Activated naive CD4-positive, alpha-beta T cell treated with anti-CD3 and anti-CD28 coated beads, Interleukin-2, amount 50 U/mL, for 72 hours (primary cell): ENCODE results near the gene TFEB. TPM values are rescaled to one million over a fixed set of nuclear protein-coding genes. Genes with fewer than 3 reads are reported as not detected.
A peak's percentile ranks its signal among the peaks of the same experiment; 100 is the strongest.
"Not testable (repeated sequence)": the region's sequence is repeated elsewhere in the genome, so short reads cannot be mapped to it uniquely, and the experiment has no call there.

Source experiments
- ATAC-seq, 2 donors: fragments of 150-1000 bp; cut with Tn5 transposase; 2 replicates each; pipeline ENCODE4 v1.10.0; 2021; ENCODE audit warnings: mild to moderate bottlenecking in 2 of 2, moderate library complexity in 2 of 2
- DNase-seq, 2 donors: peaks; one replicate each; pipeline ENCODE4 v3.0.0; 2021 to 2022; ENCODE audit warnings: low spot score in 2 of 2
- H3K27ac Mint-ChIP-seq, 2 donors: one replicate each; pipeline ENCODE4 v1.8.0; 2022; ENCODE audit warnings: mild to moderate bottlenecking in 2 of 2, mixed read lengths in 2 of 2
- H3K36me3 Mint-ChIP-seq, 2 donors: one replicate each; pipeline ENCODE4 v1.8.0; 2022; ENCODE audit warnings: mixed read lengths in 2 of 2
- H3K9me3 Mint-ChIP-seq, 2 donors: one replicate each; pipeline ENCODE4 v1.8.0; 2022; ENCODE audit warnings: mixed read lengths in 2 of 2
- total RNA-seq, 2 donors: library from RNA; stranded (reverse); gene quantifications; one replicate each; pipeline ENCODE4 v1.2.3, GENCODE V29; 2022

Gene TFEB
- total RNA-seq, 2 donors from 2014 or later = 3.0 to 14.4 TPM

DNA sequence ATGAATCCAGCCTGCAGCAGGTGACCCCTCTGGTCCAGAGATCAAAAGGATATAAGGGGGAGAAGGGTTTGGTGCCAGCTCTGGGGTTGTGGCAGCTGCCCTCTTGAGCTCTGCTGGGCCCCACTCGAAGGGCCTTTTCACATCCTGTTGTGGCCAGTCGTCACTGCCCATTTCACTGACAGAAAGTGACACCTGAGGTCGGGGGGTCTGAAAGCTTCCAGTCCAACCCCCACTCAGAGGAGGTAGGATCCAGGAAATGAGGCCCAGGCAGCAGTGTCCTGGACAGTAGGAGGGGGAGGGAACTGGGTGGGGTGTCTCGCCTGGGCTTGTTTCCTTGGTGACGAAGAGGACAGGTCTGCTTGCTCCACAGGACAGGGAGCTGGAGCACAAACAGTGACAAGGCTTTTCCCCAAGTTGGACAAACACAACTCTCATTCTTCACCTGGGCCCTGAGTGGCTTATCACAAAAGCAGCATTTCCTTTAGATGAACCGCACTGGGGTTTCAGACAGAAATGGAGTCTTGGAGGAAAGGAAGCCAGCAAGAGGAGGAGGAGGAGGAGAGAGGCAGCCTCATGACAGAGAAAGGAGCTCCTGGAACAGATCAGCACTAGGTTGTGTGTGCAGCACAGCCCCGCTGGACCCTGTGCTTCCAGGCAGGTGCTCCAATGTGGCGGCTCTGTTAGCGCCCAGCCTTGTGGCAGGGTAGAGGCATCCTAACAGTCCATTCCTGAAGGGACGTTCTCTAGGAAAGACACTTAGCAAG, 33.3 kb upstream of the TFEB start:
- DNase-seq (no peak), ATAC-seq (peak; percentile 28 to 48)
- no peaks in the 10 kb centered on the region for H3K9me3 Mint-ChIP-seq
- H3K36me3 Mint-ChIP-seq = no peaks in the 10 kb centered on the region
- H3K27ac Mint-ChIP-seq = peak overlapping the region; percentile 61 to 74

DNA sequence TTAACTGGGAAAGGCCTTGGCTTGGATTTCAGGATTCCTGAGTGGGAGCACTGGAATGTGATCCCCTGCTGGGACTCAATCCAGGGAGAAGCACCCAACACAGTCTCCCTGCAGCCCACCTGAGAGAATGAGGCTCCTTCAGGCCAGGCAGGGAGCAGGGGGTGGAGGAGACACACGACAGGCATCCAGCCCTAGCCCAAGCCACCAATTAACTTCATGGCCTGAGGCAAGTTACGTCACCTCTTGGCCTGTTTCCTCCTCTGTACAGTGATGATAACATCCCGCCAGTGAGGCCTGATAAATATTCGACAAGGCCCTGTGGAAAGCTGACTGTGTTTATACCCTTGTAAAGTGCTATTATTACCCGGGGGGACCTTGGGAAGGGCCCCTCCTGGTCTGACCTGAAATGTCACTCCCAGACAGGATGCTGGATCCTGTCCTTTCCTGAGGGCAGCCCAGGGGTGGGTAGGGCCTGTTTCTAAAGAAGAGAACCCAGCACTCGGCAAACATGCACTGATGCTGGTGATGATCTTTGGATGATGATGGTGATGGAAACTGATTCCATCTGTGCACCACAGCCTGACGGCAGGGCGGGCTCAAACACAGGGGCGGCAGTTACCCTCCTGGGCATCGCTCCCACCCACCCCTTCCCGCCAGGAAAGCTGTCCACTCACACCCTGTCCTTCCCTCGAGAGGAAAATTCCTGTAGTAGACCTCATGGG, 31.9 kb upstream of the TFEB start:
- DNase-seq (no peak), ATAC-seq (no peak)
- no peaks in the 10 kb centered on the region for H3K36me3 Mint-ChIP-seq
- H3K27ac Mint-ChIP-seq = no peak overlapping the region
- H3K9me3 Mint-ChIP-seq = no peaks in the 10 kb centered on the region

DNA sequence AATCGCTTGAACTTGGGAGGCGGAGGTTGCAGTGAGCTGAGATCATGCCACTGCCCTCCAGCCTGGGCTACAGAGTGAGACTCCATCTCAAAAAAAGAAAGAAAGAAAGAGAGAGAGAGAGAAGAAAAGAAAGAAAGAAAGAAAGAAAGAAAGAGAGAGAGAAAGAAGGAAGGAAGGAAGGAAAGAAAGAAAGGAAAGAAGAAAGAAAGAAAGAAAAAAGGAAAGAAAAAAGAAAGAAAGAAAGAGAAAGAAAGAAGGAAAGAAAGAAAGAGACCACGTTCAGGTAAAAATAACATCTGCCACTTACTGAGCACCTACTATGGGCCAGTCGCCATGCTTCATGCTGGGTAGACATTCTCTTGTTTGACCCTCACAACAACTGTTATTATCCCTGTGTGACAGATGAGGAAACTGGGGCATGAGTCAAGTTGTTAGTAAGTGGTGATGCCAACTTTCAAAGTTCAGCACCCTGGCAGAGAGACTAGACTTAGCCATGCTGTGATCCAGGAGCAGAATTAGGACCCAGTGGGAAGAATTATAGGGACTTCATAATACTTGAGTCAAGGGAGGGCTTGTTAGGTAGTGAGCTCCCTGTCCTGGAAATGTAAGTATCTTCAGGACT, 30.7 kb upstream of the TFEB start:
- DNase-seq, ATAC-seq, H3K36me3 Mint-ChIP-seq, H3K9me3 Mint-ChIP-seq: not testable (repeated sequence)
- peak overlapping the region in 1 of 2 donors; percentile 46 for H3K27ac Mint-ChIP-seq

DNA sequence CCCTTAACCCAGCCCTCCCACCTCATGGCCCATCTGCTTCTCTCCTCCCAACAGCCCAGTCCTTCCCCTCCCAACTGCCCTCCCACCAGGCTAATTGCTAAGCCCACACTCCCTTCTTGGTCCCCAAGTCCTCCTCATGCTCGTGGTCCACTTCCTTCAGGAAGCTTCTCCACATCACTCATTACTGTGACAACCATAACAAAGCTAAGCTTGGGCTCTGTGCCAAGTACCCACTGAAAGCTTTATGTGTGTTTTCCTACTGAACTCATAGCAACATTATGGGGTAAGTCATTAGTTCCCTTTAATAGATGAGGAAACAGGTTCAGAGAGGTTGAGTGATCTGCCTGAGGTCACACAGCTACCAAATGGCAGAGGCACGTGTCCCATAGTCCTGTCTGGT, 28.1 kb upstream of the TFEB start:
- H3K36me3 Mint-ChIP-seq = no peaks in the 10 kb centered on the region

DNA sequence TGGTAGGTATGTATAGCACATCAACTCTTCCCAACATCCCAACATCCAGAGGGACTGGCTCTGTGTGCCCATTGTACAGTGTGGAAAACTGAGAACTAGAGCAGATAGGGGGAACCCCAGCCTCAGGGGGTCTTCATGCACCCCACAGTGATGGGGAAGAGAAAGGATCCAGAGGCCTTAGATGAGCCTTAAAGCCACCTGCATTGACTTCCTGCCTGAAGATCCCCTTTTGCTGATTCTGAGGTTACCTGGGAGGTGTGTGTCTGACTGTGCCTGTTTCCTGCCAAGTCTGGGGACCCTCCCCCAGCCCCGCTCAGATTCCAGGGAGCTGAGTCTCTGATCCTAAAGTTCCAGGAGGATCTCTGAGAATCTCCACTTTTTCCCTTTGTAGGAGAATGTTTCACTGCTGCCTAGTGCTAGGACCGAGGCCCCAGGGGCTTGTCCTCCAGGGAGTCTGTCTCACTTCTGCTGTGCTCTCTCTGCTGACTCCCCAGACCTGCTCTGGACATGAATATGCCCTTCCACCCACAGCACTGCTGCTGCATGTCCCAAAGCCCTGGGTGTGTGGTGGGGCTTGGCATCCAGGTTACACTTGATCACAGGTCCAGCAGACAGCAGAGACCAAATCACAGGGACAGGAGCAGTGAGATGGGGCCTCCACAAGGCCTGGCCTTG, 24.6 kb upstream of the TFEB start:
- Mint-ChIP-seq H3K27ac (no peak overlapping the region), H3K9me3 (no peaks in the 10 kb centered on the region), H3K36me3 (no peaks in the 10 kb centered on the region)
- no peak for DNase-seq
- ATAC-seq = no peak

More for the DNA sequence above, 28.1 kb upstream of the TFEB start:
- ATAC-seq = no peak
- no peaks in the 10 kb centered on the region for H3K9me3 Mint-ChIP-seq
- DNase-seq = no peak
- H3K27ac Mint-ChIP-seq = peak overlapping the region in 1 of 2 donors; percentile 7

DNA sequence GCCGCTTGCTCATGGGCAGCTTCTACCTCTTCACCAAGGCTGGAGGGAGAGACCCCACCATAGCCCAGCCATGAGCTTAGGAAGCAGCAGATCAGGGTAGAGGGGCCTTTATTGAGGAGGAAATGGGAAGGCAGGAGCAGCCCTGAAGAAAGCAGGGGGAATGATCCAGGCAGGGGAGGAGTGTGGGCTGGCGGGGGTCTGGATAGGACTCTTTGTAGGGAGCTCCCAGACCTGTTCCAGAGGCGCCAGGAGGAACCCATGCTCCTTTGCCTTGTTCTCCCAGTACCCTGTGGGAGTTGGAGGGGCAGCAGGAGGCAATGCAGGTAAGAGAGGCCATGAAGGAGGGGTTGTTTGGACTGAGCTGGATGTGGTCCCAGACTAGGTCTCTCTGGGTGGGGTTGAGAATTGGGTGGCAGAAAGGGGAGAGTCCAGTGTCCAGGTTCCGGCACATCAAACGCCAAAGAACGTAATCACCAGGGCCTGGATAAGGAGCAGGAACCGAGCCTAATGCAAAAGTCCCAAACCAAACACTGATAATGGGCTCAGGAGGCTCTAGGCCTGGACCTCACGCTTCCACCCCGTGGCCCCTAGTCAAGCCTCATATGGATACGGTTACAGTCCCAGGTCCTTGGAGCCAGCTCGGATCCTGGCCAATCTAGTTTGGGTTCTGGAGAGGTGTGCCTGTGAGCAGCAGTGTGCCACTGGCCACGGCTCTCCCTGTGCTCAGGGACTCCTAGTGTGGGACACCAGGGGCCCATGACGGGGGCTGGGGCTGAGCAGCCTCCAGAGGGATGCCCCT, 23.9 kb upstream of the TFEB start:
- DNase-seq = no peak
- ATAC-seq = no peak
- peak overlapping the region in 1 of 2 donors; percentile 68 for H3K27ac Mint-ChIP-seq
- no peaks in the 10 kb centered on the region for H3K36me3 Mint-ChIP-seq
- no peaks in the 10 kb centered on the region for H3K9me3 Mint-ChIP-seq

DNA sequence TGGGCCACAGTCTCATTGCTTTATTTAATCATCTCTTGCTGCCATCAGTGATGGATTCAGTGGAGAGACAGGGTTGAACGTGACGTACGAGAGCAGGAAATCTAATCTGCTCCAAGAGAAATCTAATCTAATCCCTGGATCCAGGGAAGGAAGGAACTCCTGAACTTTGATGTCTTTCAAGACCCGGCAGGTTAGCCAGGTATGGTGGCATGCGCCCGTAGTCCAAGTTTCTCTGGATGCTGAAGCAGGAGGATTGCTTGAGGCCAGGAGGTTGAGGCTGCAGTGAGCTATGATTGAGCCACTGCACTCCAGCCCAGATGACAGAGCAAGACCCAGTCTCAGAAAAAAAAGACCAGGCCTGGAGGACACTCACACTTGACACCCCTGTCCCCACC, 23.2 kb upstream of the TFEB start:
- Mint-ChIP-seq H3K27ac (no peak overlapping the region), H3K9me3 (no peaks in the 10 kb centered on the region), H3K36me3 (no peaks in the 10 kb centered on the region)
- no peak for DNase-seq
- no peak for ATAC-seq

DNA sequence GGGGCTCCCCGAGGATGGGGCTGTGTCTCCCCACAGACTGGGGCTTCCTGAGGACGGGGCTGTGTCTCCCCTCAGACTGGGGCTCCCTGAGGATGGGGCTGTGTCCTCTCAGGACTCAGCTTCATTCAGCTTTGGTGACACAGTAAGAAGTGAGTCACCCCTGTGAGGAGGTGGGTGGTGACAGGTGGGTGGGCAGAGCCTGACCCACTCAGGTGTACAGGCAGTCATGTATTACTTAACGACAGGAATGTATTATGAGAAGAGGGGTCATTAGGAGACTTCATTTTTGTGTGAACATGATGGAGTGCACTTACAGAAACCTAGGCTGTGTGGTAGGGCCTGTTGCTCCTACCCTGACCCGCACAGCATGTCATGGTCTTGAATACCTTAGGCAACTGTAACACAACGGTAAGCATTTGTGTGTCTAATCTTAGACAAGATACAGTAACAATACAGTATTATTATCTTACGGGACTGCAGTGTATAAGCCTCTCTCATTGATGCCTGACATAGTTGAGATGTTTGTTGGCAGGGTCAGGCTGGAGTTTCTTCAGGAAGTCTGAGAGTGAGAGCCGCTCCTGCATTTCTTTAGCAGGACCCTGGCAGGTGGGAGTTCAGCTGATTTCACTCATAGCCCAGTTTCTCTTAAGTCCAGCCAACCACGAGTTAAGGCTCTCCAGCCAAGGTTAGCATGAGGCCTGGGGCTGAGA, 22.7 kb upstream of the TFEB start:
- H3K9me3 Mint-ChIP-seq = no peaks in the 10 kb centered on the region
- no peak for DNase-seq

DNA sequence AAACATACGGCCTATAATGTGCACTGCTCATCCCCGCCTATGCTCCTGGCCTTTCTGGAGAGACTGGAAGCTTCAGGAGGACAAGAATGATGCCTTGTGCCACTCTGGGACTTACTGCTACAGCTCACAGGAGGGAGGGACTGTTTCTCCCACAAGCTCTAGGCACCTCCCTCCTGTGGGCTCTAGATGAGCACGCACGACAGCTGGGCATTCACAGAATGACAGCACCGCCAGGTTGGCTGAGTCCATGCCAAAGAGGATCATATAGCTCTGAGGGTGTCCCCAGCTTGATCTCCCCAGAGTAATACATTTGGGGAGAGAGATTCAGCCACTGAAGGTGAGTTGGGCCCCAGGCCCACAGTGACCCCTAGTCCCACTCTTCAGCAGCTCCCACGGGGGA, 21.9 kb upstream of the TFEB start:
- Mint-ChIP-seq H3K36me3 (no peaks in the 10 kb centered on the region), H3K9me3 (no peaks in the 10 kb centered on the region), H3K27ac (no peak overlapping the region)
- ATAC-seq = no peak
- no peak for DNase-seq

More for the DNA sequence above, 22.7 kb upstream of the TFEB start:
- Mint-ChIP-seq H3K27ac (no peak overlapping the region), H3K36me3 (no peaks in the 10 kb centered on the region)
- no peak for ATAC-seq

DNA sequence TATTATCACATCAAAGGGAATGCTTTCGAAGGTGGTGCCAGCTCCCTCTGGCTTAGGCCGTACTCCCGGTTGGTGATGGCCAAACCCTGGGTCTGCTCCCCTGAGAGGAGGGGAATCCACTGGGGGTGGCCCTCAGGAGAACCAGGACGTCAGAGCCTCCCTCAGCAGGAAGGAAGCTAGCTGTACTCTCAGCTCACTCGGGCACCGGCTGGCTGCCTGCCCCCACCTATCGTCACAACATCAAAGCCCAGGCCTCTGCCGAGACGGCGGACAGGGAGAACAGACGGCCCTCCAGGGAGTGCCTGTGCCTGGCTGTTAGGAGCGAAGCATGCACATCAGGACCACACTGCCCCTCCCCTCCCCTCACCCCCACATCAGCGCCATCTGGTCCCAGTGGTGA, 20.9 kb upstream of the TFEB start:
- Mint-ChIP-seq H3K9me3 (no peaks in the 10 kb centered on the region), H3K36me3 (no peaks in the 10 kb centered on the region), H3K27ac (no peak overlapping the region)
- ATAC-seq (no peak), DNase-seq (no peak)

DNA sequence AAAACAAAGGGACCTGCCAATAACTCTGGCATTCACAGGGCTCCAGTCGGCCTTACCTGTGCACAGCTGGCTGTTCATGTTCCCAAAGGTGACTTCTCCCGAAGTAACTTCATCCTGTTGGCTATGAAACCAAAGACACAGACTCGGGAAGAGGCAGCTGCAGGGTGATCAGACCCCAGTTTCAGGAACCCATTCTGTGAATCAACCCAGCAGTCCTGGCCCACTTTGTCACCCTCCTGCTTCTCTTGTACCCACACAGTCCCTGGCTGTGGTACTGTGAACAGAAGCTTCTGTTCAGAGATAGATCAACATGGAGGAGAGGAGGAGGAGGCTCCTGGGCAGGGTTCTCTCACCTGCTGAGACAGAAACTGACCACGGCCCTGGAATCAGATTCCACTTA, 20.5 kb upstream of the TFEB start:
- no peak for ATAC-seq
- Mint-ChIP-seq H3K9me3 (no peaks in the 10 kb centered on the region), H3K27ac (no peak overlapping the region), H3K36me3 (no peaks in the 10 kb centered on the region)
- no peak for DNase-seq

DNA sequence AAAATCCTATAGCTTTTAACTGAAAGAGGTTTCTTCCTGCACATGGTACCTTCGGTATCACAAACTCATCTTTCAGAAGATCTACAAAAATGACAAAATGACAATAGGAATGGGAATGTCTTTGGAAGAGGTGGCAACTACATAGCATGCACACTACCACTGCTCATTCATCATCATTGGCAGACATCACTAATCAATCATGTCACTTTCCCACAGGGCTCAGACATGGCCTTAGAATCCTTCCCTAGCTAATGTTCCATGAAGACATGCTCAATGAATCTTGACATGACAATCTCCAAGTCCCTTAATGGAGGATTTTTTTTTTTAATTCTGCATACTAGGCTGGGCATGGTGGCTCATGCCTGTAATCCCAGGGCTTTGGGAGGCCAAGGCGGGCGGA, 15.0 kb upstream of the TFEB start:
- ATAC-seq = no peak
- no peak overlapping the region for H3K27ac Mint-ChIP-seq

DNA sequence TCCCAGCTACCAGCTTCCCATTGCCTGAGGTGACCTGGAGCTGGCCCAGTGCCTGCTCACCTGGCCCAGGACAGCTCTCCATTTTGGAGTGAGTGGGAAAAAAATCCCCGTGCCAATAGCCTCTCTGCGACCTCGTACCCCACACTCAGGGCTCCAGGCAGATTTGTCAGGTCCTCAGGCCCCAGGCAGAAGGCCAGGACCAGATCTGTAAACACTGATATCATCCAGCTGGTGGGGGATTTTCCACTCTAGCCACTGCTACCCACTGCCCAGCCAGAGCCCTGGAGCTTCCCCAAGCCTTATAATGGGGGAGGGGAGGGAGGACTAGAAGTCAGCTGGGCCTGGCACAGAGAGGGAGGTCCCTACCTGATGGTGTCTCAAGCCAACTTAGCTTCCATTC, 13.1 kb upstream of the TFEB start:
- no peak overlapping the region for H3K27ac Mint-ChIP-seq
- no peaks in the 10 kb centered on the region for H3K36me3 Mint-ChIP-seq
- no peak for DNase-seq
- no peak for ATAC-seq
- H3K9me3 Mint-ChIP-seq = no peaks in the 10 kb centered on the region

More for the DNA sequence above, 15.0 kb upstream of the TFEB start:
- no peaks in the 10 kb centered on the region for H3K9me3 Mint-ChIP-seq
- no peak for DNase-seq
- no peaks in the 10 kb centered on the region for H3K36me3 Mint-ChIP-seq

DNA sequence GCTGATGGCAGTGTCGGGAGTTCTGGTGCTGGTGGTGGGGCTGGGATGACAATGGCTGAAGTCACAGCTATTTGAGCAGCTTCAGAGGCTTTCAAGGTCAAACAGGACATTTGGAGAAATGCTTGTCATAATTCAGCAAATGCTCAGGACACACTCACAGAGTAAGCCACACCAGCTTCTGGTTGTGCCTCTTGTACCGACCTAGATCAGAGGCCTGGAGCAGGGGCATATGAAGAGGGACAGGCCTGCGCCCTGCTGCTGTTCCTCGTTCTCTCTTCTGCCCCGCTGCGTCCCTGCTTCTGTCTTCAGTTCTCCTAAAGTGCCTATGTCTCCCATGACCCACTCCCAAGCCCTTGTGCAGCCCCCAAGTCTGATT, 12.7 kb upstream of the TFEB start:
- H3K36me3 Mint-ChIP-seq = no peaks in the 10 kb centered on the region
- no peaks in the 10 kb centered on the region for H3K9me3 Mint-ChIP-seq
- no peak for ATAC-seq
- H3K27ac Mint-ChIP-seq = no peak overlapping the region
- no peak for DNase-seq

DNA sequence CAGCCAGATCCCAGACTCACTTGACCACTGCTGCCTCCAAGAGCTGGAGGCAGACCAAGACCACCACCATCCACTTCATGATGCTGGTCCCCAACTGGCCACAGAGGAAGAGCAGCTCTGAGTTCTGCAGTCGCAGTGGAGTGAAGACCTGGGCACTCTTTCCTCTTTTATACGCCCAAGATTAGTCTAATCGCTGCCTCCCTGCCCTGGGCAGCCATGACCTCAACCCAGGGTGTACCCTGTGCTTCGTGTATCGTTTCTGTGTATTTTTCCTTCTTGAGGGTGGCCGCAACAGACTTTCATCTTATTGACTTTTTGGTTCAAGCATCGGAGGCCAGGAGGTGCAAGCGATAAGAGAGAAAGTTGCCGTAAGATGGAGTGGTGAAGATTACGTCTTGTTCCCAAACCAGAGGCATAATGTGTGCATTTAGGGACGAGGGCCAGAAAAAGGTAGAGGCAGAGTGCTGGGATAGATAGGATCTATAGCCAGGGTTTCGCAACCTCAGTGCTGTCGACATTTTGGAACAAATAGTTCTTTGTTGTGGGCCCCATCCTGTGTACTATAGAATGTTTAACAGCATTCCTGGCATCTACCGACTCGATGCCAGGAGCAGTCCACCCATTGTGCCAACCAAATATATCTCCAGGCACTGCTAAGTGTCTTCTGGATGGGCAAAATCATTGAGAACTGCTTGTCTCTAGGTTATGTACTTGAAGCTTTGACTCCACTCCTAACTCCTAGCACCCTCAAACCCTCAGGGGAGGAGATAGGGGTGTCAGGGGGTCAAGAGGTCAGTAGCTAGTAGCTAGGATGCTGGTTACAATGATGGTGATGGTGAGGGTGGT, 12.1 kb upstream of the TFEB start, which contains the start of gene PGC:
TSS of gene PGC (minus strand) at position 142 of the 846 bp plus-strand sequence. CDS start at position 79, 63 bp downstream.
- no peak for DNase-seq
- no peaks in the 10 kb centered on the region for H3K36me3 Mint-ChIP-seq
- H3K27ac Mint-ChIP-seq = no peak within 1 kb of the TSS
- H3K9me3 Mint-ChIP-seq = no peaks in the 10 kb centered on the region
- no peak for ATAC-seq
